PC-9 (cell line): ENCODE measurements around the gene CACNA1B. TPM values are rescaled to one million over a fixed set of nuclear protein-coding genes. Genes with fewer than 3 reads are reported as not detected.

Source experiments
- BruUV-seq: library from RNA; stranded (reverse); fragments of 400-500 nt; replicated peaks from 2 replicates; lab custom pipeline; 2021; lab: Mats Ljungman, UMichigan
- CTCF ChIA-PET: fragments of 300-600 bp; sonication (Branson Sonifier 250); formaldehyde crosslinking; loops from one replicate; lab custom pipeline; 2022; ENCODE audit warnings: antibody characterized with exemption; lab: Charles Lee
- POLR2A ChIA-PET: fragments of 300-600 bp; sonication (Branson Sonifier 250); formaldehyde crosslinking; loops from one replicate; lab custom pipeline; 2022; ENCODE audit warnings: antibody characterized with exemption; ENCODE audit not compliant: unreplicated experiment; lab: Charles Lee
- DNase-seq, 2 experiments: peaks; one replicate each; pipeline versions ENCODE4 v3.0.0 to v3.0.0-alpha.2; 2015 to 2022; ENCODE audit warnings: mixed read lengths in 1 of 2
- H2AFZ ChIP-seq: fragments of 200-600 bp; sonication (generic); 2 replicates; pipeline ENCODE4 v1.8.1; 2017; ENCODE audit warnings: antibody characterized with exemption
- H3F3A ChIP-seq: fragments of 200-600 bp; sonication (generic); 2 replicates; pipeline ENCODE4 v1.8.1; 2017; ENCODE audit warnings: antibody characterized with exemption, mild to moderate bottlenecking, low read depth; ENCODE audit not compliant: insufficient read depth
- H3K27ac ChIP-seq: fragments of 200-600 bp; sonication (generic); 2 replicates; pipeline ENCODE4 v1.6.1; 2016; ENCODE audit warnings: mixed run types
- H3K27me3 ChIP-seq: fragments of 200-600 bp; sonication (generic); 2 replicates; pipeline ENCODE4 v1.6.1; 2016; ENCODE audit warnings: low read depth, mixed run types; ENCODE audit not compliant: insufficient read depth
- H3K36me3 ChIP-seq: fragments of 200-600 bp; sonication (generic); 2 replicates; pipeline ENCODE4 v1.6.1; 2016; ENCODE audit warnings: low read depth, mixed run types
- H3K4me1 ChIP-seq: fragments of 200-600 bp; sonication (generic); replicated peaks from 2 replicates; pipeline ENCODE4 v1.6.1; 2016; ENCODE audit warnings: mixed run types; ENCODE audit not compliant: insufficient read depth
- H3K4me2 ChIP-seq: fragments of 200-600 bp; sonication (generic); 2 replicates; pipeline ENCODE4 v1.6.1; 2017; ENCODE audit warnings: mixed run types
- H3K4me3 ChIP-seq: fragments of 200-600 bp; sonication (generic); 2 replicates; pipeline ENCODE4 v1.6.1; 2016; ENCODE audit warnings: mixed run types
- H3K79me2 ChIP-seq: fragments of 200-600 bp; sonication (generic); 2 replicates; pipeline ENCODE4 v1.6.1; 2017; ENCODE audit warnings: low read depth, mixed run types
- H3K9me2 ChIP-seq: fragments of 200-600 bp; sonication (generic); 2 replicates; pipeline ENCODE4 v1.8.1; 2017; ENCODE audit warnings: mild to moderate bottlenecking; ENCODE audit not compliant: insufficient read depth
- H3K9me3 ChIP-seq: fragments of 200-600 bp; sonication (generic); 2 replicates; pipeline ENCODE4 v1.8.1; 2016; ENCODE audit warnings: low read depth; ENCODE audit not compliant: insufficient read depth
- H4K20me1 ChIP-seq: fragments of 200-600 bp; sonication (generic); 2 replicates; pipeline ENCODE4 v1.8.1; 2017; ENCODE audit not compliant: insufficient read depth
- CTCF ChIP-seq: fragments of 200-600 bp; sonication (generic); conservative IDR thresholded peaks from 2 replicates; pipeline ENCODE4 v1.6.1; 2017; ENCODE audit warnings: mixed run types, antibody characterized with exemption, mild to moderate bottlenecking, moderate library complexity
- EZH2 ChIP-seq: fragments of 200-600 bp; sonication (generic); IDR thresholded peaks from 2 replicates; pipeline ENCODE4 v1.8.0; 2017; ENCODE audit warnings: antibody characterized with exemption, low read depth
- intact Hi-C: fragments of 100-400 bp; cut with micrococcal nuclease; formaldehyde crosslinking; loops from one replicate; pipeline ENCODE4 v1.10.0; 2022; ENCODE audit not compliant: unreplicated experiment
- total RNA-seq: library from RNA; stranded (reverse); gene quantifications from 2 replicates; pipeline ENCODE4 v1.2.3, GENCODE V29; 2021

CACNA1B gene
- total RNA-seq, 1 experiment from 2014 or later, result not detected

GRCh38 chr9:137974746-137975526, 97.4 kb downstream of the CACNA1B start:
- Histone ChIP-seq H3K4me3 (no peak overlapping the region), H3K4me2 (no peak overlapping the region), H3K27me3 (peaks cover 22% of the 10 kb centered on the region; the same call in 1 of the 2 replicates), H3K36me3 (no peaks in the 10 kb centered on the region), H3K9me2 (no peaks in the 10 kb centered on the region), H3K9me3 (no peaks in the 10 kb centered on the region), H3K4me1 (no peaks in the 10 kb centered on the region), H2AFZ (no peak overlapping the region), H3K79me2 (no peaks in the 10 kb centered on the region), H4K20me1 (no peaks in the 10 kb centered on the region), H3F3A (no peaks in the 10 kb centered on the region), H3K27ac (no peak overlapping the region)
- DNase-seq, result no peak
- CTCF ChIA-PET, result no interaction called here
- no TSS peak for BruUV-seq
- no peak for TF ChIP-seq CTCF
- TF ChIP-seq EZH2, result no peak
- POLR2A ChIA-PET, result no interaction called here
- intact Hi-C loops, result no loop called here

DNA sequence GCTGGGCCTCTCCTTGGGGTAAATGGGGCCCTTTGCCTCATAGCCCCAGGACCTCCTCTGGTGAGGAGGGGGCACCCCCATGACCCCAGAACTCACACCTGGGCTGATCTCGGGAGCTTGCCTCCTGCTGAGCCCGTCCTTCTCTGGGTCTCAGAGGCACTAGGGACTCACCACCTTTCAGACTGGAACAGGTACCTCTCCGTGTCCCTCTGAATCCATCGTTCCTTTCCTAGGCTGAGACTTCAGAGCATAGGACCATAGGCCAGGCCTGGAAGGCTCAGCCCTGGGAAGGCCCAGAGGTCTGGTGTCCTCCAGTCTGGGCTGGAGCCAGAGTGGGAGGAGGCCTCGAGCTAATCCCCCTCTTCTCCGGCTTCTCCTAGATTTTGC, 97.9 kb downstream of the CACNA1B start:
- no peak overlapping the region for H3K4me2 ChIP-seq
- no peaks in the 10 kb centered on the region for H4K20me1 ChIP-seq
- BruUV-seq, result no TSS peak
- peaks cover 21% of the 10 kb centered on the region; the same call in 1 of the 2 replicates for H3K27me3 ChIP-seq
- no peak overlapping the region for H3K4me3 ChIP-seq
- no peaks in the 10 kb centered on the region for H3F3A ChIP-seq
- H3K27ac ChIP-seq, result no peak overlapping the region
- ChIA-PET CTCF (no interaction called here), POLR2A (no interaction called here)
- no peak for DNase-seq
- no peak overlapping the region for H2AFZ ChIP-seq
- no peak for TF ChIP-seq CTCF
- no peak for TF ChIP-seq EZH2
- intact Hi-C loops, result no loop called here
- no peaks in the 10 kb centered on the region for H3K79me2 ChIP-seq
- H3K36me3 ChIP-seq, result no peaks in the 10 kb centered on the region
- H3K4me1 ChIP-seq, result no peaks in the 10 kb centered on the region
- no peaks in the 10 kb centered on the region for H3K9me3 ChIP-seq
- no peaks in the 10 kb centered on the region for H3K9me2 ChIP-seq

- no peaks in the 10 kb centered on the region for H3K9me3 ChIP-seq
- POLR2A ChIA-PET, result no interaction called here
- peaks cover 19% of the 10 kb centered on the region; the same call in 1 of the 2 replicates for H3K27me3 ChIP-seq
- H3K4me3 ChIP-seq, result no peak overlapping the region
- H3K9me2 ChIP-seq, result no peaks in the 10 kb centered on the region
- no peaks in the 10 kb centered on the region for H3K79me2 ChIP-seq
- H3F3A ChIP-seq, result no peaks in the 10 kb centered on the region
- no peak overlapping the region for H2AFZ ChIP-seq
- BruUV-seq, result no TSS peak
- CTCF ChIA-PET, result no interaction called here
- TF ChIP-seq EZH2 (no peak), CTCF (no peak)
- H3K4me2 ChIP-seq, result no peak overlapping the region
- intact Hi-C loops, result no loop called here
- no peaks in the 10 kb centered on the region for H3K4me1 ChIP-seq
- H3K36me3 ChIP-seq, result no peaks in the 10 kb centered on the region
- DNase-seq, result no peak
- H3K27ac ChIP-seq, result no peak overlapping the region
- H4K20me1 ChIP-seq, result no peaks in the 10 kb centered on the region
These were observed 98.5 kb downstream of the CACNA1B start for GRCh38 chr9:137975936-137976565.
